Measurements from ENCODE around the gene NGEF.

The NGEF gene

GRCh38 chr2:232919141-232919540 lies 93.9 kb downstream of the NGEF start:
- H3K9ac ChIP-seq (ENCODE audit: low read length) = no peak overlapping the region
- no peak overlapping the region for H2BK5ac ChIP-seq (ENCODE audit: low read depth, low read length, poor library complexity)
- H4K12ac ChIP-seq (ENCODE audit: low read depth, low read length) = no peak overlapping the region
- no peak overlapping the region for H2AK5ac ChIP-seq (ENCODE audit: low read length)
- no CpG with 5 or more reads among the region's 6 CpGs for WGBS (ENCODE audit: extremely low coverage, insufficient coverage, insufficient read length)
- H3K4me1 ChIP-seq (ENCODE audit: control insufficient read depth in 1 of 2, insufficient read depth in 2 of 2, low read length in 2 of 2) = no peaks in the 10 kb centered on the region
- H4K8ac ChIP-seq (ENCODE audit: low read depth, low read length) = no peak overlapping the region
- no peak overlapping the region for H2BK12ac ChIP-seq (ENCODE audit: low read length)
- no peak for DNase-seq
- no peak overlapping the region for H2BK120ac ChIP-seq (ENCODE audit: insufficient read depth, low read length, poor library complexity)
- no peaks in the 10 kb centered on the region for H3K9me3 ChIP-seq (ENCODE audit: insufficient read depth, low read depth, low read length)
- H3K23ac ChIP-seq (ENCODE audit: low read length) = no peak overlapping the region
- H3K79me2 ChIP-seq (ENCODE audit: control insufficient read depth, insufficient read depth, low read length, poor library complexity) = no peaks in the 10 kb centered on the region
- no peak overlapping the region for H3K14ac ChIP-seq (ENCODE audit: low read length)
- no peak overlapping the region for H2AFZ ChIP-seq (ENCODE audit: insufficient read depth, low read length, poor library complexity)
- H3K27me3 ChIP-seq (ENCODE audit: insufficient read depth, low read length) = no peaks in the 10 kb centered on the region
- no peak overlapping the region for H3K4ac ChIP-seq (ENCODE audit: low read depth, low read length)
- no peaks in the 10 kb centered on the region for H3K36me3 ChIP-seq (ENCODE audit: control insufficient read depth in 1 of 2, insufficient read depth in 2 of 2, low read length in 2 of 2)
- H4K91ac ChIP-seq (ENCODE audit: low read depth, low read length) = no peak overlapping the region
- H3K79me1 ChIP-seq (ENCODE audit: low read length) = no peaks in the 10 kb centered on the region
- no peak overlapping the region for H3K4me2 ChIP-seq (ENCODE audit: low read length)
- H3K4me3 ChIP-seq (ENCODE audit: low read depth, low read length) = no peak overlapping the region
- H3K27ac ChIP-seq (ENCODE audit: low read depth, low read length) = no peak overlapping the region
- H3K18ac ChIP-seq (ENCODE audit: low read length) = no peak overlapping the region

- no peaks in the 10 kb centered on the region for H3K79me2 ChIP-seq (ENCODE audit: control insufficient read depth, insufficient read depth, low read length, poor library complexity)
- H3K27me3 ChIP-seq (ENCODE audit: insufficient read depth, low read length) = no peaks in the 10 kb centered on the region
- H3K9me3 ChIP-seq (ENCODE audit: insufficient read depth, low read depth, low read length) = peaks cover 2% of the 10 kb centered on the region
- H4K8ac ChIP-seq (ENCODE audit: low read depth, low read length) = no peak overlapping the region
- H3K4ac ChIP-seq (ENCODE audit: low read depth, low read length) = no peak overlapping the region
- no peak overlapping the region for H3K18ac ChIP-seq (ENCODE audit: low read length)
- no peak overlapping the region for H4K12ac ChIP-seq (ENCODE audit: low read depth, low read length)
- no peaks in the 10 kb centered on the region for H3K79me1 ChIP-seq (ENCODE audit: low read length)
- no peaks in the 10 kb centered on the region for H3K4me1 ChIP-seq (ENCODE audit: control insufficient read depth in 1 of 2, insufficient read depth in 2 of 2, low read length in 2 of 2)
- no peak overlapping the region for H3K4me2 ChIP-seq (ENCODE audit: low read length)
- no peaks in the 10 kb centered on the region for H3K36me3 ChIP-seq (ENCODE audit: control insufficient read depth in 1 of 2, insufficient read depth in 2 of 2, low read length in 2 of 2)
- no peak overlapping the region for H2BK12ac ChIP-seq (ENCODE audit: low read length)
- H2AK5ac ChIP-seq (ENCODE audit: low read length) = no peak overlapping the region
- no peak overlapping the region for H2AFZ ChIP-seq (ENCODE audit: insufficient read depth, low read length, poor library complexity)
- H3K9ac ChIP-seq (ENCODE audit: low read length) = no peak overlapping the region
- H2BK5ac ChIP-seq (ENCODE audit: low read depth, low read length, poor library complexity) = no peak overlapping the region
- H4K91ac ChIP-seq (ENCODE audit: low read depth, low read length) = no peak overlapping the region
- H2BK120ac ChIP-seq (ENCODE audit: insufficient read depth, low read length, poor library complexity) = no peak overlapping the region
- H3K23ac ChIP-seq (ENCODE audit: low read length) = peak overlapping the region; percentile 49
- DNase-seq = no peak
- H3K27ac ChIP-seq (ENCODE audit: low read depth, low read length) = no peak overlapping the region
- no peak overlapping the region for H3K14ac ChIP-seq (ENCODE audit: low read length)
- H3K4me3 ChIP-seq (ENCODE audit: low read depth, low read length) = no peak overlapping the region
- no CpG with 5 or more reads among the region's 2 CpGs for WGBS (ENCODE audit: extremely low coverage, insufficient coverage, insufficient read length)
These were observed 99.2 kb downstream of the NGEF start for GRCh38 chr2:232913903-232914302.

GRCh38 chr2:232911712-232912277 lies 101.3 kb downstream of the NGEF start:
- no peaks in the 10 kb centered on the region for H3K36me3 ChIP-seq (ENCODE audit: control insufficient read depth in 1 of 2, insufficient read depth in 2 of 2, low read length in 2 of 2)
- H3K27me3 ChIP-seq (ENCODE audit: insufficient read depth, low read length) = no peaks in the 10 kb centered on the region
- no peak overlapping the region for H3K14ac ChIP-seq (ENCODE audit: low read length)
- no peaks in the 10 kb centered on the region for H3K79me1 ChIP-seq (ENCODE audit: low read length)
- H2AK5ac ChIP-seq (ENCODE audit: low read length) = no peak overlapping the region
- no peak overlapping the region for H3K4me2 ChIP-seq (ENCODE audit: low read length)
- no peak overlapping the region for H2BK120ac ChIP-seq (ENCODE audit: insufficient read depth, low read length, poor library complexity)
- H3K27ac ChIP-seq (ENCODE audit: low read depth, low read length) = no peak overlapping the region
- no peak overlapping the region for H2AFZ ChIP-seq (ENCODE audit: insufficient read depth, low read length, poor library complexity)
- no peak overlapping the region for H4K8ac ChIP-seq (ENCODE audit: low read depth, low read length)
- no peaks in the 10 kb centered on the region for H3K79me2 ChIP-seq (ENCODE audit: control insufficient read depth, insufficient read depth, low read length, poor library complexity)
- peaks cover 2% of the 10 kb centered on the region for H3K9me3 ChIP-seq (ENCODE audit: insufficient read depth, low read depth, low read length)
- H3K18ac ChIP-seq (ENCODE audit: low read length) = no peak overlapping the region
- no peak overlapping the region for H3K23ac ChIP-seq (ENCODE audit: low read length)
- no peak overlapping the region for H4K12ac ChIP-seq (ENCODE audit: low read depth, low read length)
- WGBS (ENCODE audit: extremely low coverage, insufficient coverage, insufficient read length) = no CpG with 5 or more reads among the region's 1 CpG
- H4K91ac ChIP-seq (ENCODE audit: low read depth, low read length) = no peak overlapping the region
- no peak for DNase-seq
- no peak overlapping the region for H2BK5ac ChIP-seq (ENCODE audit: low read depth, low read length, poor library complexity)
- no peak overlapping the region for H3K9ac ChIP-seq (ENCODE audit: low read length)
- no peaks in the 10 kb centered on the region for H3K4me1 ChIP-seq (ENCODE audit: control insufficient read depth in 1 of 2, insufficient read depth in 2 of 2, low read length in 2 of 2)
- no peak overlapping the region for H3K4ac ChIP-seq (ENCODE audit: low read depth, low read length)
- no peak overlapping the region for H3K4me3 ChIP-seq (ENCODE audit: low read depth, low read length)
- no peak overlapping the region for H2BK12ac ChIP-seq (ENCODE audit: low read length)

- Histone ChIP-seq H3K79me2 (ENCODE audit: control insufficient read depth, insufficient read depth, low read length, poor library complexity) (no peaks in the 10 kb centered on the region), H2BK12ac (ENCODE audit: low read length) (no peak overlapping the region), H3K4ac (ENCODE audit: low read depth, low read length) (no peak overlapping the region), H3K27ac (ENCODE audit: low read depth, low read length) (no peak overlapping the region), H2AFZ (ENCODE audit: insufficient read depth, low read length, poor library complexity) (no peak overlapping the region), H3K14ac (ENCODE audit: low read length) (no peak overlapping the region), H3K36me3 (ENCODE audit: control insufficient read depth in 1 of 2, insufficient read depth in 2 of 2, low read length in 2 of 2) (no peaks in the 10 kb centered on the region), H3K9me3 (ENCODE audit: insufficient read depth, low read depth, low read length) (peaks cover 2% of the 10 kb centered on the region), H3K23ac (ENCODE audit: low read length) (no peak overlapping the region), H3K4me2 (ENCODE audit: low read length) (no peak overlapping the region), H4K12ac (ENCODE audit: low read depth, low read length) (no peak overlapping the region), H3K18ac (ENCODE audit: low read length) (no peak overlapping the region), H2BK120ac (ENCODE audit: insufficient read depth, low read length, poor library complexity) (no peak overlapping the region), H3K27me3 (ENCODE audit: insufficient read depth, low read length) (no peaks in the 10 kb centered on the region), H3K9ac (ENCODE audit: low read length) (no peak overlapping the region), H3K4me1 (ENCODE audit: control insufficient read depth in 1 of 2, insufficient read depth in 2 of 2, low read length in 2 of 2) (no peaks in the 10 kb centered on the region), H2AK5ac (ENCODE audit: low read length) (no peak overlapping the region), H2BK5ac (ENCODE audit: low read depth, low read length, poor library complexity) (no peak overlapping the region), H3K79me1 (ENCODE audit: low read length) (no peaks in the 10 kb centered on the region), H3K4me3 (ENCODE audit: low read depth, low read length) (no peak overlapping the region), H4K8ac (ENCODE audit: low read depth, low read length) (no peak overlapping the region), H4K91ac (ENCODE audit: low read depth, low read length) (no peak overlapping the region)
- WGBS (ENCODE audit: extremely low coverage, insufficient coverage, insufficient read length) = no CpG with 5 or more reads among the region's 6 CpGs
- DNase-seq = no peak
These were observed 102.7 kb downstream of the NGEF start for GRCh38 chr2:232910376-232910775.
